ENCODE results near the gene EGR1. TPM values are rescaled to one million over a fixed set of nuclear protein-coding genes. Genes with fewer than 3 reads are reported as not detected.

The EGR1 gene
- total and polyA plus RNA-seq, 8 donors = 7.7 to 83.9 (median 37.8) TPM

DNA sequence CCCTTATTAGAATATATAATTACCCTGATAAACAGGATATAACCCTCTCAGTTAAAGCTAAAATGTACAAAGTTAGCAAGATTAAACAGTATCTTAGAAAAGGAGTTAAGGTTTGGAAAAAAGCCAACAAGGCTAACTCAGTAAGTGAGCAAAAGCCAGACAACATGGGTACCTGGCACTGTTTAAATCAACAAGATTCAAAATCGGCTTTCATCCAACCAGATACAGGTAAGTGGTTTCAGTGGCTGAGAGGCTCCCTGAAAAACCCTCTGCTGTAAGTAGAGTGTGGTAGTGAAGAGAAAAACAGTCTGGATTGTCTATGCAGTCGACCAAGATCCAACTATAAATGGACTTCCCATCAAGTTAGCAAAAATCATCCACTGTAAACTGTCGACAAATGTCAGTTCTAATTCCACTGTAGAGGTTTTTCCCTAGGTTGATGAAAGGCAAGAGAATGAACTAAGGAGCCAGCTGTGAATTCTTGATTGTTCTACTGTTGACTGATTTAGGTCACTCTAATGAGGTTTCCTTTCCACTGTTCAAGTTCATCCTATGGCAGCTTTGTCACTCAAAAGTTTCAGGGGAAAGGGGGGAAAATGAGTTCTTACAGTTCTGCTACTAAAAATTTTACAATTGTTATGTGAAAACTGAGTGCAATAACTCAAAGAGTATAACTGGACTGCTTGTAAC is 50.4 kb downstream of the EGR1 start:
- no peaks in the 10 kb centered on the region for H3K27me3 ChIP-seq
- no peaks in the 10 kb centered on the region for H3K9me3 ChIP-seq
- peaks cover 62 to 83% (median 78%) of the 10 kb centered on the region in 4 donors for H3K36me3 ChIP-seq
- 40 to 59% (median 46%) methylated on average over 3 of the region's 3 CpGs for WGBS, 5 donors
- TF ChIP-seq POLR2AphosphoS5 (IDR thresholded peaks at IDR 0.05) = no peak
- no peak for TF ChIP-seq EP300 (IDR thresholded peaks at IDR 0.05)
- no peak for TF ChIP-seq POLR2A (IDR thresholded peaks at IDR 0.05)
- TF ChIP-seq, protein P1, sequence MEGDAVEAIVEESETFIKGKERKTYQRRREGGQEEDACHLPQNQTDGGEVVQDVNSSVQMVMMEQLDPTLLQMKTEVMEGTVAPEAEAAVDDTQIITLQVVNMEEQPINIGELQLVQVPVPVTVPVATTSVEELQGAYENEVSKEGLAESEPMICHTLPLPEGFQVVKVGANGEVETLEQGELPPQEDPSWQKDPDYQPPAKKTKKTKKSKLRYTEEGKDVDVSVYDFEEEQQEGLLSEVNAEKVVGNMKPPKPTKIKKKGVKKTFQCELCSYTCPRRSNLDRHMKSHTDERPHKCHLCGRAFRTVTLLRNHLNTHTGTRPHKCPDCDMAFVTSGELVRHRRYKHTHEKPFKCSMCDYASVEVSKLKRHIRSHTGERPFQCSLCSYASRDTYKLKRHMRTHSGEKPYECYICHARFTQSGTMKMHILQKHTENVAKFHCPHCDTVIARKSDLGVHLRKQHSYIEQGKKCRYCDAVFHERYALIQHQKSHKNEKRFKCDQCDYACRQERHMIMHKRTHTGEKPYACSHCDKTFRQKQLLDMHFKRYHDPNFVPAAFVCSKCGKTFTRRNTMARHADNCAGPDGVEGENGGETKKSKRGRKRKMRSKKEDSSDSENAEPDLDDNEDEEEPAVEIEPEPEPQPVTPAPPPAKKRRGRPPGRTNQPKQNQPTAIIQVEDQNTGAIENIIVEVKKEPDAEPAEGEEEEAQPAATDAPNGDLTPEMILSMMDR (IDR thresholded peaks at IDR 0.05) = no peak
- H3K27ac ChIP-seq = peak overlapping the region in 2 of 5 donors; percentile 3 to 14
- no peak overlapping the region for H3K4me3 ChIP-seq
- intact Hi-C loops (cut with DNase I; ENCODE audit: low total_unique reads) = no loop called here
- DNase-seq = no peak
- H3K4me1 ChIP-seq = peaks cover 3 to 40% (median 10%) of the 10 kb centered on the region in 4 donors

DNA sequence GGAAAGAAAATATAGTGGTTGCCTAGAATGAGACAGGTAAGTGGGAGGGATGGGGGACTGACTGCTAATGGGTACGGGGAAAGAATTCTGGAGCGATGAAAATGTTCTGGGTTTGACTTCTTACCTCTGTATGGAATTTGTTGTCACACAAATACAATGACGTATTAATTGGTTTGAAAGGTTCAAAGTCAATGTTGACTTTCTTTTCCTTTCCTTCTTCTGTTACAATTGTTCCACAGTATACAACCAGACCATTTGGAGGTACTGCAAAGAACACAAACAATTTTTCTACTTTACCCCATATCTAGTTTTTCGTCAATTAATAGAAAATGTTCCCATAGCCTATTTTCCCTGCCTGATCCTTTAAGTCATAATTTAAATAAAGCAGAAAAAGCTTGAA is 52.2 kb downstream of the EGR1 start:
- H3K4me1 ChIP-seq = peaks cover 3 to 50% (median 14%) of the 10 kb centered on the region in 4 donors
- no peaks in the 10 kb centered on the region for H3K9me3 ChIP-seq
- H3K27me3 ChIP-seq = no peaks in the 10 kb centered on the region
- 38 to 69% (median 62%) methylated on average over 4 of the region's 4 CpGs for WGBS, 5 donors
- peak overlapping the region in 1 of 5 donors; percentile 50 for H3K27ac ChIP-seq
- H3K36me3 ChIP-seq = peaks cover 55 to 66% (median 63%) of the 10 kb centered on the region in 4 donors
- H3K4me3 ChIP-seq = no peak overlapping the region
- no peak for TF ChIP-seq EP300 (IDR thresholded peaks at IDR 0.05)
- TF ChIP-seq, protein P1 (IDR thresholded peaks at IDR 0.05) = no peak
- TF ChIP-seq POLR2AphosphoS5 (IDR thresholded peaks at IDR 0.05) = no peak
- no peak for TF ChIP-seq POLR2A (IDR thresholded peaks at IDR 0.05)
- DNase-seq = no peak
- intact Hi-C loops (cut with DNase I; ENCODE audit: low total_unique reads) = no loop called here

Small RNAs within 50 kb of the gene (small RNA-seq; reads per million reads assigned to genes)
- gene AC113403.1 = 0 reads per million in 4 donors

Other genes with a start within 250 kb of the EGR1 start
- gene GFRA3, start 190.9 kb upstream of the EGR1 start, total RNA-seq = 1 to 10 TPM in 1 of 5 donors, under 1 TPM in 1, not detected in 3; 0.55 to 4.1 TPM
- gene GFRA3, start 190.9 kb upstream of the EGR1 start, polyA plus RNA-seq = 1 to 10 TPM; 1.5 to 2.0 (median 1.8) TPM
- gene CDC25C, start 133.7 kb upstream of the EGR1 start, total RNA-seq = 1 to 10 TPM in 2 of 5 donors, not detected in 3; 2.9 to 4.1 TPM
- gene CDC25C, start 133.7 kb upstream of the EGR1 start, polyA plus RNA-seq = 1 to 10 TPM in 1 of 3 donors, under 1 TPM in 2; 0.75 to 2.1 (median 0.92) TPM
- gene FAM53C, start 127.2 kb upstream of the EGR1 start, total RNA-seq = 10 to 100 TPM in 4 of 5 donors, under 1 TPM in 1; 0.29 to 43.3 (median 26.8) TPM
- gene FAM53C, start 127.2 kb upstream of the EGR1 start, polyA plus RNA-seq = 10 to 100 TPM in 1 of 3 donors, 1 to 10 TPM in 2; 7.0 to 13.4 (median 8.7) TPM
- gene KDM3B, start 112.8 kb upstream of the EGR1 start, total RNA-seq = 100 to 1,000 TPM in 1 of 5 donors, 10 to 100 TPM in 4; 47.1 to 107 (median 62.6) TPM
- 10 to 100 TPM; 12.6 to 20.8 (median 15.6) TPM for gene KDM3B, start 112.8 kb upstream of the EGR1 start, polyA plus RNA-seq
- 10 to 100 TPM in 1 of 5 donors, 1 to 10 TPM in 2, not detected in 2; 4.5 to 73.3 (median 7.7) TPM for gene REEP2, start 26.4 kb upstream of the EGR1 start, total RNA-seq
- gene REEP2, start 26.4 kb upstream of the EGR1 start, polyA plus RNA-seq = 1 to 10 TPM; 2.1 to 5.8 (median 3.1) TPM
- gene ETF1, start 77.8 kb downstream of the EGR1 start, total RNA-seq = 100 to 1,000 TPM in 1 of 5 donors, 10 to 100 TPM in 3, 1 to 10 TPM in 1; 9.0 to 119 (median 53.3) TPM
- gene ETF1, start 77.8 kb downstream of the EGR1 start, polyA plus RNA-seq = 10 to 100 TPM; 35.7 to 66.3 (median 48.7) TPM
- 100 to 1,000 TPM; 157 to 427 (median 196) TPM for gene HSPA9, start 109.9 kb downstream of the EGR1 start, total RNA-seq
- gene HSPA9, start 109.9 kb downstream of the EGR1 start, polyA plus RNA-seq = 10 to 100 TPM; 68.8 to 78.2 (median 75.2) TPM

Data from stomach (tissue), 9 donors.